ENCODE measurements around the gene MGARP. TPM values are rescaled to one million over a fixed set of nuclear protein-coding genes. Genes with fewer than 3 reads are reported as not detected.

The MGARP gene
- total RNA-seq, 1 donor from 2014 or later: 0.65 TPM

DNA sequence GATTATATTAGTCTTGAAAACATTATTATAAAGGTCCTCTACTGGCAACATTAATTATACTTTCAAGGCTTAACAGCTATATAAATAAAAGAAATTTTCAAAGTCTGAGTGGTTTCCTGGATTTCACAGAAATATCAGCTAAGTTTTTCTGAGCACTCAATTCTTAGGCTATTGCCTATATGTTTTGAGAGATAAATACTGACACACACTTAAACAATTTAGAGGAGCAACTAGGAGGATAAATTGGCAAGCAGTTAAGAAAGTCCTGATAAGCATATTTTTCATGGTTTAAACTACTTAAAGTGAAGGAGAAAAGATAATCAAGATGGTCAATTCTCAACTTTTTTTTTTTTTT lies 2.7 kb upstream of the MGARP start:
- no peak for DNase-seq (ENCODE audit: low read depth, low spot score)
- H3K4me3 Mint-ChIP-seq: no peak overlapping the region

DNA sequence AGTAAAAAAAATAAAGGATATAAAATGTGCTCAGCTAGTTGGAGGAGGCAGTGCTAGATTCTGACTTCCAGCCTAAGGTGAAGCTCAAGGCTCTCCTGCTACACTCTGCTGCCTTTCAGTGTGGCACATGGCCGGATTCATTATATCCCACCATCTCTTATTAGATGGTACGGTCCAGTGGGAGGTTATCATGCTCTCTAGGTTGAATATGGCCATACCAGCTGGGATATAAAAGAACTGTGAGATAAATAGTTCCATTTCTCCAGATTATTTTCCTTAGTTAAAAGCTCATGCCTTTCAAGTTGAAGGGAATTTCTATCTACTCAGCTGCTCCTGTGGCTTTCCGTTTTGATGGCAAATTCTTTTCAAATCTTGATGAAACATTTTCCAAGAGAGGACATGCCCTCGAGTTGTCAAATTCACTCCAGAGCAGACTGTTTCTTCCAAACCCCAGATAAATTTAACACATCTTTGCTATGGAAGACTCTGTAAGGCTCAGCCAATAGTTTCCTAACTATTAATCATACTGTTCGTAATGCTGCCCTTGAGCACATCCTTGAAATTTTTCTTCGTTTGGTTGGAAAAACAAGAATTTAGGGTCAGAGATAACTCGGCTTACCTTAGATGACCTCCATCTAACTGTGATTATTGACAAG lies 2.2 kb upstream of the MGARP start:
- TF ChIP-seq, protein P1, sequence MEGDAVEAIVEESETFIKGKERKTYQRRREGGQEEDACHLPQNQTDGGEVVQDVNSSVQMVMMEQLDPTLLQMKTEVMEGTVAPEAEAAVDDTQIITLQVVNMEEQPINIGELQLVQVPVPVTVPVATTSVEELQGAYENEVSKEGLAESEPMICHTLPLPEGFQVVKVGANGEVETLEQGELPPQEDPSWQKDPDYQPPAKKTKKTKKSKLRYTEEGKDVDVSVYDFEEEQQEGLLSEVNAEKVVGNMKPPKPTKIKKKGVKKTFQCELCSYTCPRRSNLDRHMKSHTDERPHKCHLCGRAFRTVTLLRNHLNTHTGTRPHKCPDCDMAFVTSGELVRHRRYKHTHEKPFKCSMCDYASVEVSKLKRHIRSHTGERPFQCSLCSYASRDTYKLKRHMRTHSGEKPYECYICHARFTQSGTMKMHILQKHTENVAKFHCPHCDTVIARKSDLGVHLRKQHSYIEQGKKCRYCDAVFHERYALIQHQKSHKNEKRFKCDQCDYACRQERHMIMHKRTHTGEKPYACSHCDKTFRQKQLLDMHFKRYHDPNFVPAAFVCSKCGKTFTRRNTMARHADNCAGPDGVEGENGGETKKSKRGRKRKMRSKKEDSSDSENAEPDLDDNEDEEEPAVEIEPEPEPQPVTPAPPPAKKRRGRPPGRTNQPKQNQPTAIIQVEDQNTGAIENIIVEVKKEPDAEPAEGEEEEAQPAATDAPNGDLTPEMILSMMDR (conservative IDR thresholded peaks at IDR 0.05): no peak
- no peak overlapping the region for H3K4me3 Mint-ChIP-seq
- no peak overlapping the region for H3K27ac Mint-ChIP-seq (ENCODE audit: unreplicated experiment)
- H3K36me3 Mint-ChIP-seq (ENCODE audit: low read depth): no peaks in the 10 kb centered on the region
- peaks cover 14% of the 10 kb centered on the region for H3K4me1 Mint-ChIP-seq
- peaks cover 55% of the 10 kb centered on the region for H3K27me3 Mint-ChIP-seq (ENCODE audit: low read depth)
- peaks cover 4% of the 10 kb centered on the region for H3K9me3 Mint-ChIP-seq
- DNase-seq (ENCODE audit: low read depth, low spot score): no peak

More for the DNA sequence above, 2.7 kb upstream of the MGARP start:
- peaks cover 4% of the 10 kb centered on the region for H3K9me3 Mint-ChIP-seq
- H3K4me1 Mint-ChIP-seq: peaks cover 14% of the 10 kb centered on the region
- TF ChIP-seq, protein P1 (conservative IDR thresholded peaks at IDR 0.05): no peak
- H3K27ac Mint-ChIP-seq (ENCODE audit: unreplicated experiment): no peak overlapping the region
- H3K27me3 Mint-ChIP-seq (ENCODE audit: low read depth): peaks cover 51% of the 10 kb centered on the region
- H3K36me3 Mint-ChIP-seq (ENCODE audit: low read depth): no peaks in the 10 kb centered on the region

DNA sequence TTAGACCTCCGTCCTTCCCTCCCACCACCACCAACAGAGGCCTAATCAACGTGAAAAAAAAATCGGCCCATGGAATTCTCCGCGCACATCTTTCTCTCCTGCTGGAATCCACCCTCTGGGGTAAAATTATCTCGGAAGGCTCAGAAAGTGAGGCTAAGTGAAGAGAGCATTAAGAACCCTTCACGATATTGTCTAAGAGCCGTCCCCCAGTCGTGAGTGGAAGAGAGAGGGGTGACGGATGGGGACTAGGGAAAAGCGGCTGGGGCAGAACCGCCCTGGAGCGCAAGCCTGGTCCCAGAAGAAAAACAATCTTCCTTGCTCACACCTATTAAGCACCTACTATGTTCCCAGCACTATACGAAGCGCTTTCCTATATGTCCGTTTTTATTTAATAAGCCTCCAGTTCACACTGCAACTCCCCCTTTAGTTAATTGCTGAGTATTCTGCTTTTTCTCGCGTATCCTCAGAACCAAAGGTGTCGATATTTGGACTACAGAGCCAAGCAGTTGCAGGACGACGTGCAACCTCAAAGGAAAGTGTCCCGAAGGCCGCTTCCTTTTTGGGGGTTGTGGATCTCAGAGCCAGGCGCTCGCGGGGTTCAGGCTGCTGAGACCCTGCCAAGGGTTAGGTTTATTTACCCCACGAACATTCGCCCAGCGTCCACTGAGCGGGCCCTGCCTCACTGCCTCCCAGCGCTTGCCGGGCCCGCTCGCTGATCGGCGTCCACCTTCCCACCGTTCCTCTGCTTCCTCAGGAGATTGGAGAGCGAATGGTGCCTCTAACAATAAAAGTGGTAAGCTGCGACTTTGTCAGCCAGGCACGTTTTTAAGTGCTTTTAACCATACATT lies 889 bp downstream of the MGARP start:
- Mint-ChIP-seq H3K4me1 (peaks cover 14% of the 10 kb centered on the region), H3K9me3 (no peaks in the 10 kb centered on the region), H3K36me3 (ENCODE audit: low read depth) (no peaks in the 10 kb centered on the region), H3K27me3 (ENCODE audit: low read depth) (peaks cover 63% of the 10 kb centered on the region), H3K27ac (ENCODE audit: unreplicated experiment) (no peak overlapping the region), H3K4me3 (peak overlapping the region; percentile 88)
- DNase-seq (ENCODE audit: low read depth, low spot score): no peak
- TF ChIP-seq, protein P1 (conservative IDR thresholded peaks at IDR 0.05): no peak

DNA sequence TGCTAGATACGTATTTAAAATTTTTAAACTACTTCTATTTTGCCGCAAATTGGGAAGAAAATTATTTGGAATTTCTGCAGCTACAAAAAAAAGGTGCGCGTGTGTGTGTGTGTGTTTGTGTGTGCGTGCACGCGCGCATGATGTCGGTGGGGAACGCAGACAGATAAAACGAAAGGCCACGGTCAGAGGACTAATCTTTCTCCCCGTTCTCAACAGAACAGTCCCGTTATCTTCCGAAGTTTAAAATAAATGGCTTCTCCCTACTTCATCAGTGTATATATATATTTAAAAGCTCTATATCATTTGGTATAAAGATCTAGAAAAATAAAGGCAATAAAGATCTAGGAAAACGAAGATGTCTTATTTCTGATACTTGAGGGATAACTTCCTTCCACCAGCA lies 1.5 kb downstream of the MGARP start:
- Mint-ChIP-seq H3K27ac (ENCODE audit: unreplicated experiment) (no peak overlapping the region), H3K4me3 (peak overlapping the region; percentile 88), H3K4me1 (peaks cover 14% of the 10 kb centered on the region), H3K27me3 (ENCODE audit: low read depth) (peaks cover 62% of the 10 kb centered on the region), H3K36me3 (ENCODE audit: low read depth) (no peaks in the 10 kb centered on the region), H3K9me3 (no peaks in the 10 kb centered on the region)
- DNase-seq (ENCODE audit: low read depth, low spot score): no peak
- TF ChIP-seq, protein P1 (conservative IDR thresholded peaks at IDR 0.05): no peak

DNA sequence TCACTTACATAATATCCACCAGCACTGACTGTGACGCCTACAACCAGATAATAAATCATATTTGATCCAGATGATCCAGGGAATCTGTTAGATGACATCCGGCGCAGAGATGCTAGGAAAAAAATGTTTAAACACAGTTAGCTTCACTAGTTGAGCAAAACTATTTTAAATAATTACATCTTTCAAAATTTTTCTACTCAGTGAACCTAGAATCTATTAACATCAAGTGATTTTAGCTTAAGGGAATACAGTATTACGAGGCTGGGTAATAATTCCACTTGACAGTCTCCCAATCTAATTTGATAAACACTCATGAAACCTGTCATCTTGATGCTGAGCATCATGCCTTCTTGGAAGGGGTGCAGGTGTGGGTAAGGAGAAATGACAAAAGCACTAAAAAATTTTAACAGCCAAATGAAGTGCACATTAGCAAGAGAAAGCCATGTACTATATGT lies 4.7 kb downstream of the MGARP start:
- peaks cover 38% of the 10 kb centered on the region for H3K27me3 Mint-ChIP-seq (ENCODE audit: low read depth)
- TF ChIP-seq, protein P1 (conservative IDR thresholded peaks at IDR 0.05): no peak
- no peaks in the 10 kb centered on the region for H3K36me3 Mint-ChIP-seq (ENCODE audit: low read depth)
- no peak overlapping the region for H3K4me3 Mint-ChIP-seq
- H3K9me3 Mint-ChIP-seq: no peaks in the 10 kb centered on the region
- H3K4me1 Mint-ChIP-seq: peaks cover 12% of the 10 kb centered on the region
- H3K27ac Mint-ChIP-seq (ENCODE audit: unreplicated experiment): no peak overlapping the region
- DNase-seq (ENCODE audit: low read depth, low spot score): no peak

All from neural crest cell (in vitro differentiated cells).